Liver (tissue), 9 donors: ENCODE data around the gene KLHL2. TPM values are rescaled to one million over a fixed set of nuclear protein-coding genes. Genes with fewer than 3 reads are reported as not detected.

Source experiments
- DNase-seq: peaks from one replicate; pipeline ENCODE4 v3.0.0-alpha.2; 2017; ENCODE audit warnings: low spot score
- H3K27ac ChIP-seq, 2 donors: one replicate each; pipeline ENCODE4 v1.7.0; 2013; ENCODE audit warnings: inconsistent platforms in 2 of 2, low read length in 2 of 2, control low read depth in 1 of 2, low read depth in 1 of 2, mild to moderate bottlenecking in 1 of 2
- H3K27me3 ChIP-seq, 4 donors: one replicate each; pipeline versions ENCODE4 v1.6.1 to v1.7.0; 2013; ENCODE audit warnings: low read length in 3 of 4, inconsistent platforms in 1 of 4, mild to moderate bottlenecking in 1 of 4, moderate library complexity in 1 of 4; ENCODE audit not compliant: control insufficient read depth in 4 of 4, insufficient read depth in 4 of 4
- H3K36me3 ChIP-seq, 4 donors: one replicate each; pipeline versions ENCODE4 v1.6.1 to v1.7.0; 2013; ENCODE audit warnings: low read length in 3 of 4, mild to moderate bottlenecking in 3 of 4, low read depth in 1 of 4, moderate library complexity in 1 of 4; ENCODE audit not compliant: control insufficient read depth in 4 of 4, insufficient read depth in 3 of 4
- H3K4me1 ChIP-seq, 4 donors: one replicate each; pipeline versions ENCODE4 v1.6.1 to v1.7.0; 2013; ENCODE audit warnings: low read length in 3 of 4, mild to moderate bottlenecking in 3 of 4, moderate library complexity in 1 of 4; ENCODE audit not compliant: control insufficient read depth in 4 of 4, insufficient read depth in 4 of 4
- H3K4me3 ChIP-seq, 3 donors: one replicate each; pipeline versions ENCODE4 v1.6.1 to v1.7.0; 2013; ENCODE audit warnings: low read length in 3 of 3, control low read depth in 1 of 3, low read depth in 1 of 3, mild to moderate bottlenecking in 1 of 3
- H3K9ac ChIP-seq, 2 donors: one replicate each; pipeline ENCODE4 v1.7.0; 2013; ENCODE audit warnings: low read length in 2 of 2, mild to moderate bottlenecking in 2 of 2, moderate library complexity in 2 of 2, control low read depth in 1 of 2, low read depth in 1 of 2
- H3K9me3 ChIP-seq, 4 donors: one replicate each; pipeline versions ENCODE4 v1.6.1 to v1.7.0; 2013; ENCODE audit warnings: low read length in 3 of 4; ENCODE audit not compliant: control insufficient read depth in 4 of 4
- ATF3 ChIP-seq: IDR thresholded peaks from 2 replicates; pipeline ENCODE4 v1.6.1; 2016; ENCODE audit warnings: antibody characterized with exemption
- CTCF ChIP-seq: fragments of 150-350 bp; IDR thresholded peaks from 2 replicates; pipeline ENCODE4 v1.5.1; 2017; ENCODE audit warnings: improper control_type of control experiment, low read depth, low read length; ENCODE audit not compliant: missing input control
- EGR1 ChIP-seq, 2 donors: IDR thresholded peaks; 2 replicates each; pipeline ENCODE4 v1.6.1; 2016 to 2018; ENCODE audit warnings: antibody characterized with exemption in 2 of 2, low read depth in 2 of 2
- FOXA1 ChIP-seq: IDR thresholded peaks from 2 replicates; pipeline ENCODE4 v1.6.1; 2016; ENCODE audit warnings: antibody characterized with exemption
- FOXA2 ChIP-seq: IDR thresholded peaks from 2 replicates; pipeline ENCODE4 v1.6.1; 2016; ENCODE audit warnings: antibody characterized with exemption
- GABPA ChIP-seq, 2 donors: IDR thresholded peaks in 1 of 2; conservative IDR thresholded peaks in 1 of 2; 2 replicates each; pipeline ENCODE4 v1.6.1; 2016; ENCODE audit warnings: antibody characterized with exemption in 2 of 2, mild to moderate bottlenecking in 1 of 2, moderate library complexity in 1 of 2
- HNF4A ChIP-seq, 2 donors: conservative IDR thresholded peaks; 2 replicates each; pipeline ENCODE4 v1.6.1; 2016; ENCODE audit warnings: antibody characterized with exemption in 2 of 2, mild to moderate bottlenecking in 2 of 2
- HNF4G ChIP-seq: IDR thresholded peaks from 2 replicates; pipeline ENCODE4 v1.6.1; 2016; ENCODE audit warnings: antibody characterized with exemption
- JUND ChIP-seq, 2 donors: IDR thresholded peaks; 2 replicates each; pipeline ENCODE4 v1.6.1; 2016; ENCODE audit warnings: antibody characterized with exemption in 2 of 2
- NR2F2 ChIP-seq: IDR thresholded peaks from 2 replicates; pipeline ENCODE4 v1.6.1; 2016; ENCODE audit warnings: antibody characterized with exemption
- RAD21 ChIP-seq, 2 donors: IDR thresholded peaks; 2 replicates each; pipeline ENCODE4 v1.6.1; 2016; ENCODE audit warnings: antibody characterized with exemption in 2 of 2, mild to moderate bottlenecking in 2 of 2
- REST ChIP-seq: IDR thresholded peaks from 2 replicates; pipeline ENCODE4 v1.6.1; 2016; ENCODE audit warnings: antibody characterized with exemption, mild to moderate bottlenecking
- RXRA ChIP-seq, 2 donors: IDR thresholded peaks; 2 replicates each; pipeline ENCODE4 v1.6.1; 2017 to 2018; ENCODE audit warnings: antibody characterized with exemption in 2 of 2, mild to moderate bottlenecking in 1 of 2
- SP1 ChIP-seq: IDR thresholded peaks from 2 replicates; pipeline ENCODE4 v1.6.1; 2018; ENCODE audit warnings: antibody characterized with exemption, mild to moderate bottlenecking
- TAF1 ChIP-seq: conservative IDR thresholded peaks from 2 replicates; pipeline ENCODE4 v1.6.1; 2016; ENCODE audit warnings: antibody characterized with exemption, mild to moderate bottlenecking
- YY1 ChIP-seq: IDR thresholded peaks from 2 replicates; pipeline ENCODE4 v1.6.1; 2016; ENCODE audit warnings: antibody characterized with exemption, mild to moderate bottlenecking
- WGBS: extraction: QIAGEN DNeasy Blood & Tissue Kit; methylation state at CpG from one replicate; pipeline ENCODE4 v1.1.7; 2013; 5-methylcytosine and 5-hydroxymethylcytosine counted together
- polyA plus RNA-seq, 2 donors: library from polyadenylated mRNA; stranded (reverse) in 1 of 2; unstranded in 1 of 2; fragments of 200-250 nt in 1 of 2; fragments of >200 nt in 1 of 2; fragmentation: Nextera tagmentation in 1 of 2; extraction: Ambion mirVana in 1 of 2; gene quantifications; one replicate each; pipeline versions ENCODE4 v1.2.1 to v1.2.3, GENCODE V29; 2013 to 2015
- total RNA-seq, 2 donors: library from RNA; depleted of rRNA; stranded (reverse); fragments of >200 nt; gene quantifications; one replicate each; pipeline ENCODE4 v1.2.3, GENCODE V29; 2014
- TF ChIP-seq, protein P1 (sequence below): IDR thresholded peaks from 2 replicates; pipeline ENCODE4 v1.6.1; 2016; ENCODE audit warnings: antibody characterized with exemption
- TF ChIP-seq, protein P2 (sequence below): IDR thresholded peaks from 2 replicates; pipeline ENCODE4 v1.6.1; 2016; ENCODE audit warnings: antibody characterized with exemption
- donor health status: healthy.
- donor health status: healthy.
- donor health status: healthy.
- donor health status: healthy.
- donor health status: healthy.

The KLHL2 gene
- total and polyA plus RNA-seq, 4 donors: 10.0 to 37.9 (median 13.6) TPM

DNA sequence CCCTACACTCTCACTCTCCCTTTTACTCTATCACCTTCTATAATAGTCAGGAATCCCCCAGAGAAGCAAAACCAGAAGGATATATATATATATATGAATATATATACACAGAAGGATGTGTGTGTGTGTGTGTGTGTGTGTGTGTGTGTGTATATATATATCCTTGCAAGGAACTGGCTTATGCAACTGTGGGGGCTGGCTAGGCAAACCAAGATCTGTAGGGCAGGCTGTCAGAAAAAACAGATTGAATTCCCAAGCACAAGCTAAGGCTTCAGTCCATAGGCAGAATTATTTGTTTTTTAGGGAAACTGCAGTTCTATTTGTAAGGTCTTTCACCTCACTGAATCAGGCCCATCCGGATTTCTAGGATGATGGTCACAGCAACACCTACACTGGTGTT lies 13.0 kb upstream of the KLHL2 start:
- Histone ChIP-seq H3K36me3 (no peaks in the 10 kb centered on the region), H3K9ac (no peak overlapping the region), H3K4me1 (peaks cover 3 to 31% (median 22%) of the 10 kb centered on the region in 4 donors), H3K27ac (no peak overlapping the region), H3K9me3 (no peaks in the 10 kb centered on the region), H3K4me3 (no peak overlapping the region), H3K27me3 (no peaks in the 10 kb centered on the region)
- no peak for DNase-seq
- WGBS: 89% methylated on average over 1 of the region's 1 CpG
- TF ChIP-seq RAD21 (IDR thresholded peaks at IDR 0.05) (no peak), GABPA (IDR thresholded peaks at IDR 0.05 in 1 of 2, conservative IDR thresholded peaks at IDR 0.05 in 1 of 2) (no peak), CTCF (no peak), HNF4A (conservative IDR thresholded peaks at IDR 0.05) (no peak), ATF3 (no peak), SP1 (no peak), HNF4G (no peak), YY1 (no peak)
- TF ChIP-seq, protein P1, sequence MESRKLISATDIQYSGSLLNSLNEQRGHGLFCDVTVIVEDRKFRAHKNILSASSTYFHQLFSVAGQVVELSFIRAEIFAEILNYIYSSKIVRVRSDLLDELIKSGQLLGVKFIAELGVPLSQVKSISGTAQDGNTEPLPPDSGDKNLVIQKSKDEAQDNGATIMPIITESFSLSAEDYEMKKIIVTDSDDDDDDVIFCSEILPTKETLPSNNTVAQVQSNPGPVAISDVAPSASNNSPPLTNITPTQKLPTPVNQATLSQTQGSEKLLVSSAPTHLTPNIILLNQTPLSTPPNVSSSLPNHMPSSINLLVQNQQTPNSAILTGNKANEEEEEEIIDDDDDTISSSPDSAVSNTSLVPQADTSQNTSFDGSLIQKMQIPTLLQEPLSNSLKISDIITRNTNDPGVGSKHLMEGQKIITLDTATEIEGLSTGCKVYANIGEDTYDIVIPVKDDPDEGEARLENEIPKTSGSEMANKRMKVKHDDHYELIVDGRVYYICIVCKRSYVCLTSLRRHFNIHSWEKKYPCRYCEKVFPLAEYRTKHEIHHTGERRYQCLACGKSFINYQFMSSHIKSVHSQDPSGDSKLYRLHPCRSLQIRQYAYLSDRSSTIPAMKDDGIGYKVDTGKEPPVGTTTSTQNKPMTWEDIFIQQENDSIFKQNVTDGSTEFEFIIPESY: no peak

GRCh38 chr4:165198329-165198728 lies 9.0 kb upstream of the KLHL2 start:
- Histone ChIP-seq H3K4me3 (no peak overlapping the region), H3K9ac (no peak overlapping the region), H3K27me3 (no peaks in the 10 kb centered on the region), H3K36me3 (no peaks in the 10 kb centered on the region), H3K4me1 (peaks cover 0 to under 1% (median under 1%) of the 10 kb centered on the region in 4 donors), H3K27ac (no peak overlapping the region), H3K9me3 (no peaks in the 10 kb centered on the region)
- no peak for TF ChIP-seq HNF4G
- TF ChIP-seq REST: no peak
- TF ChIP-seq YY1: no peak
- TF ChIP-seq FOXA1: no peak
- no peak for TF ChIP-seq FOXA2
- TF ChIP-seq EGR1 (IDR thresholded peaks at IDR 0.05; ENCODE audit: low read depth in 2 of 2): no peak
- TF ChIP-seq, protein P1: no peak
- TF ChIP-seq, protein P2, sequence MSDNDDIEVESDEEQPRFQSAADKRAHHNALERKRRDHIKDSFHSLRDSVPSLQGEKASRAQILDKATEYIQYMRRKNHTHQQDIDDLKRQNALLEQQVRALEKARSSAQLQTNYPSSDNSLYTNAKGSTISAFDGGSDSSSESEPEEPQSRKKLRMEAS: no peak
- TF ChIP-seq HNF4A (conservative IDR thresholded peaks at IDR 0.05): no peak
- TF ChIP-seq JUND (IDR thresholded peaks at IDR 0.05): no peak
- no peak for TF ChIP-seq NR2F2
- TF ChIP-seq GABPA (IDR thresholded peaks at IDR 0.05 in 1 of 2, conservative IDR thresholded peaks at IDR 0.05 in 1 of 2): no peak
- no peak for TF ChIP-seq RXRA (IDR thresholded peaks at IDR 0.05)
- TF ChIP-seq SP1: no peak
- no peak for TF ChIP-seq CTCF
- no peak for TF ChIP-seq ATF3
- TF ChIP-seq RAD21 (IDR thresholded peaks at IDR 0.05): no peak
- no peak for TF ChIP-seq TAF1
- DNase-seq: no peak
- WGBS: 80% methylated on average over 1 of the region's 1 CpG
